Measurements from ENCODE around the gene FARP1.

The FARP1 gene

DNA sequence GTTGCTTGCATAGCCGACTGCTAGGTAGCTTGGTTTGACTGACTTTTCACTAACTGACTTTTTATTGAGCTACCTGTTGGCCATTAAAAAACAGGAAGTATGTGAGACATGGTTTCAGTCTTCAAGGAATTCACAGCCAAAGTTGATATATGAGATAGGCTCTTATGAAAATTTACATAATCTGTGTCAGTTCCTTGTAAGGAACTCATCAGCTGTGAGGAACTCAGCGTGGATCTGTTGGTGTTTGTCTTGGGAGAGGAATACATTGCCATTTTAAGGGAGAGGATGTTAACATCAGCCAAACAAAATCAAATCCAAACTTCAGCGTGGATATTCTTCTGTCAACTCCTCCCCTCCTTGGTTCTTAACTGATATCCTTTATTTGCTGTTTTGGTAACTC, 32.1 kb downstream of the FARP1 start:
- no peak for DNase-seq

DNA sequence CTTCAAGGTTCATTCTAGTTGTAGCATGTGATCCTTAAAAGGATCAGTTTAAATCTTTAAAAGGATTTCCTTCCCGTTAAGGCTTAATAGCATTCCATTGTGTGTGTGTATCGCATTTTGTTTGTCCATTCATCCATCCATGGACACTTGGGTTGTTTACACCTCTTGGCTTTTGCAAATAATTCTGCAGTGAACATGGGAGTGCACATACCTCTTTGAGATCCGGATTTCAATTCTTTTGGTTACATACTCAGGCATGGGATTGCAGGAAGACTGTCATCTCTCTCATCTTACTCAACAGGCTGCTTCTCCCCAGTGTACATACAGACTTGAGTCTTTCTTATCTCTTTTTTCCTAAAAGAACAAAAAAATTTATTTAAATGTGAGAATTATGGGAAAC, 32.9 kb downstream of the FARP1 start:
- no peak for DNase-seq

DNA sequence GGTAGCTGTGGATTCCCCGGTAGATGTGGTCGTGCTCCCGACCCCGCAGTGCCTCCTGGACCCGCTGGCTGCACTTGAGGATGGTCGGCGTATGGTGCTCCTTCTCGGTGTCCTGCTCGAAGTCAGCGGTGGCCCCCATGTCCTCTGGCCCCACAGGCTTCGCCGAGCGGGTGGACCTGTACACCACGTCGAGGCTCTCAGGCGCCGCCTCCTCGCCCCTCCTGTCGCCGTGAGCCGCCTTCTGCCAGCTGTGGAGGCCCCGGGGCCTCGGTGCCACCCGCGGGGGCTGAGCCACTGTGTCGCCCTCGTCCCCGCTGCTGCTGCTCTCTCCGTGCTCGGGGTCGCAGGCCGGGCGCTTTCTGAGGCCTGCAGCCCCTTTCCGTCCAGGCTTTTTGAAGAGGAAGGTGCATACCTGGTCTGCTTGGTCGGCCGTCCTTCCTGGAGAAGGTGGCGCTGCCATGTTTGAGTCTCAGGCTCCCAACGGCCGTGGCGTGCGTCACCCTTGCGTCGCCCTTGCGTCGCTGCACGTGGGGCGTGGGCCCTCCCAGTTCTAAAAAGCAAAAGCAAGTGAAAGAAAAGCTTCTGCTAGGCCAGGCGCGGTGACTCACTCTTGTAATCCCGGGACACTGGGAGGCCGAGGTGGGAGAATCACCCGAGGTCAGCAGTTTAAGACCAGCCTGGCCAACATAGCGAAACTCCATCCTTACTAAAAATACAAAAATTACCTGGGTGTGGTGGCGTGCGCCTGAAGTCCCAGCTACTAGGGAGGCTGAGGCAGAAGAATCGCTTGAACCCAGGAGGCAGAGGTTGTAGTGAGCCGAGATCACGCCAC, 34.1 kb downstream of the FARP1 start, which contains the start of gene RNF113B:
TSS of gene RNF113B (minus strand) at position 493 of the 832 bp plus-strand sequence. CDS start at position 460, 33 bp downstream.
- DNase-seq = no peak

DNA sequence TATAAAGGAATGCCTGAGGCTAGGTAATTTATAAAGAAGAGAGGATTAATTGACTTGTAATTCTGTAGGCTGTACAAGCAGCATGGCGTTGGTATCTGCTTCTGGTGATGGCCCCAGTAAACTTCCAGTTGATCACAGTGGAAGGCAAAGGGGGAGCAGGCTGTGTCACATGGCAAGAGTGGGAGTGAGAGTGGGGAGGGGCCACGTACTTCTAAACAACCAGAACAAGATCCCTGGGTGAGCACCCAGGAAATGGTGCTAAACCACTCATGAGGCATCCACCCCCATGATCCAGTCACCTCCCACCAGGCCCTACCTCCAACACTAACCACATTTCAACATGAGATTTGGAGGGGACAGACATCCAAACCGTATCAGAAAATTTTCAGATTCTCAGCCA, 37.2 kb downstream of the FARP1 start:
- no peak for DNase-seq

DNA sequence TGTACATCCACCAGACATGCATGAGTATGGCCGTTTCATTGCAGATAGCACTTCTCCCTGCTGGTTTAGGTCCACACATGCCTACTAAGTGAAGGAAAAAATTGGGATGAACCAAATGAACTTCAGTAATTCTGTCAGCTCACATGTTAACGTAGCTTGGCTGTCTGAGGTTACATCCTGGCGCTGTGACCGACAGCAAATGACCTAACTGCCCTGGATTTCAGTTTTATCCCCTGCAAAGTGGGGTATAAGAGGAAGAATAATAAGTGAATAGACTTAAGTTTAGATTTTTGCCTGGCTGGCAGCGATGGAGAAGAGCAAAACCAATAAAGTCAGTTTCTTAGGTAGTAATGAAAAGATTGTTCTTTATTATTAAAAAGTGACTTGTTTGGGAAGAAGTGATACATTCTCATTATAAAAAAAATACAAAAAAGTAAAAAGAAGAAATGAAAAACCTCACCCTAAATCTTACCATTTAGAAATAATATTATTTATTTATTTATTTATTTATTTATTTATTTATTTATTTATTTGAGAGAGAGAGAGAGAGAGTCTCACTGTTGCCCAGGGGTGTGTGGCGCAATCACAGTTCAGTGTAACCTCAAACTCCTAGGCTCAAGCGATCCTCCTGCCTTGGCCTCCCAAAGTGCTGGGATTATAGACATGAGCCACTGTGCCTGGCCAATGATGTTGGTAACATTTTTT, 38.4 kb downstream of the FARP1 start:
- DNase-seq = no peak

DNA sequence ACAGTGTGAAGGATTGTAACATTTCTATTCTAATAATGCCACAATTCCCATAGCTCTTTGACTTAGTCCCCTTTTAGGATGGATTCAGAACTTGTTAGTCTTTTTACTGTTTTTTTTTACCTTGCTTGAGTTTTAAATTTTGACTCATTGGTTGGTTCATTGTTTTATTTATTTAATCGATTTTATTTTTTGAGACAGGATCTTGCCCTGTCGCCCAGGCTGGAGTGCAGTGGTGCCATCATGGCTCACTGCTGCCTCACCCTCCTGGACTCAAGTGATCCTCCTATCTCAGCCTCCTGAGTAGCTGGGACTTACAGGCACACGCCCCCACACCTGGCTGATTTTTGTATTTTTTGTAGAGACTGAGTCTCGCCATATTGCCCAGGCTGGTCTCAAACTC, 39.3 kb downstream of the FARP1 start:
- DNase-seq = no peak

DNA sequence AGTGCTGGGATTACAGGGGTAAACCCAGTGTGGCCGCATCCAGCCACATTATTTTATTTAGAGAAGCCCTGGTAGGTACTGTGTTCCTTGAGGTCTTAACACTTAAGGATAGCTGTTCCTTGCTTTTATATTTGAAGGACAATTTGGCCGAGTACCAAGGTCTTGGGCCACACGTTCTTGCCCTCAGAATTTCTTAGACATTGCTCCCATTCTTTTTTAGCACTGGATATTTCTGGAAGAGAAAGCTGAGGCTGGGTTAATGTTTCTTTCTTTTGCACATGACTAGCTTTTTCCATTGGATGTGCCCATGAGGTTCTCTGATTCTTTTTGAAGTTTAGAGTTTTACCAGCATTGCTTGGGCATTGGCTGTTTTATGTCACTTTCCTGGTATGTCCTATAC, 39.7 kb downstream of the FARP1 start:
- no peak for DNase-seq

DNA sequence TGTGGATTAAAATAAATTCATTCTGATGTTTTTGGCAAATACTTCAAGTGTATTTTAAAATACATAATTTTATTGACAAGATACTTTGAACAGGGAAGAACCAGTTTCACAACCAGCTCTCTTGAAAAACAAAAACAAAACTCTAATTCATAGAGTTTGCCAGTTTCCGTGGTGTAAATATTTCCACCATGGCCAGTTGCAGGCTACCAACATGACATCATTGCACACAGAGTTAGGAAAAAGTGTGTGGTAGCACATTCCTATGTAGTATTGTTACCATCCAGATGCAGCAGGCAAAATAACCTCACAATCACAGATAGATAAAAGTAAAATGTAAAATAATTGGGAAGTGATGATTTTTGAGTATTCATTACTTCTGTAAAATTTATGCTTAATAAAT, 41.9 kb downstream of the FARP1 start:
- no peak for DNase-seq

DNA sequence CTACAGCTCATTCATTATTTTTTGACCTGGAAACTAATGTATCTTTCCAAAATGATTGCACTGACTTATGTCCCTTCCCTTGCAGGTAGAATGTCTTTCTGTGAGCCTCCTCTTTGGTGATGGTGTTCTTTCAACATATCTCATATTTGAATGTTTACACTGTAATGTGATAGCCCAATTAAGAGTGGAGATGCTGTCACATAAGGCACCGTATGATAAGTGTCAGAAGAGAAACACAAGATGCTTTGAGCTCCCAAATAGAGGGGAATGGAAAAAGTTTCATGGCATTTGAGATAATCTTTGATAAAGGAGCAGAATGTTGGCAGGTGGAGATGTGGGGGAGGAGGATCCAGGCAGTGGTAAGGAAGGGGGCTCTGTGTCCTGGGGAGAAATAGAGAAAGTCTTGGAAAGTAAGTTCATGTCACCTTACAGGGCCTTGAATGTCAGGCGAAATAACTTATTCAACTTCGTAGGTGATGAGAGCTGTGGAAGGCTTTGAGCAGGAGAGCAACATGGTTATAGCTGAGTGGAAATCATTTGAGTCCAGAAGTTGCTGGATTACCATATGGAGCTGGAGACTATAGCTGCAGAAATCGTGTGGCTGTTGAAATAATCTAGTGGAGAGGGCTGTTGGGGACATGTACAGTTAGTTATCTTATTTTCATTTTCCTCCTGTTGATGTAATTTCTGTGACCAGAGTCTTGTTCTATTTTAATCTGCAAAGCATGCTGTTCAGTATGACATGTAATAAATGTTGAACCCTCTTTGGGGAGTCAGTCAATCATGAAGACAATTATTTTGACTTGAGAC, 44.5 kb downstream of the FARP1 start:
- no peak for DNase-seq

DNA sequence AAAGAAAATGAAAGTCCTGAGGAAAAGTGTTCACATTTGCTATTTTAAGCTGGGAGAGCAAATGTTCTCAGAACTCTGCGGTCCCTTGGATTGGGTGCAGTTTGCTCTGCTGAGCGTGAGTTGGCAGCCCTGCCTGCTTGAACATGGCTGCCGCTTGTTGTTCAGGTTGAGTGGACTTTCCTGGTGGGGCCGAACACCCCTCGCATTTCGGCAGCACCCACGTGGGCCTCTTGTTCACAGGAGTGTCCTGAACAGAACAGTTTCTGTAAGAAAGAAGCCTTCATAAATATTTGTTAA, 45.0 kb downstream of the FARP1 start:
- DNase-seq = no peak

DNA sequence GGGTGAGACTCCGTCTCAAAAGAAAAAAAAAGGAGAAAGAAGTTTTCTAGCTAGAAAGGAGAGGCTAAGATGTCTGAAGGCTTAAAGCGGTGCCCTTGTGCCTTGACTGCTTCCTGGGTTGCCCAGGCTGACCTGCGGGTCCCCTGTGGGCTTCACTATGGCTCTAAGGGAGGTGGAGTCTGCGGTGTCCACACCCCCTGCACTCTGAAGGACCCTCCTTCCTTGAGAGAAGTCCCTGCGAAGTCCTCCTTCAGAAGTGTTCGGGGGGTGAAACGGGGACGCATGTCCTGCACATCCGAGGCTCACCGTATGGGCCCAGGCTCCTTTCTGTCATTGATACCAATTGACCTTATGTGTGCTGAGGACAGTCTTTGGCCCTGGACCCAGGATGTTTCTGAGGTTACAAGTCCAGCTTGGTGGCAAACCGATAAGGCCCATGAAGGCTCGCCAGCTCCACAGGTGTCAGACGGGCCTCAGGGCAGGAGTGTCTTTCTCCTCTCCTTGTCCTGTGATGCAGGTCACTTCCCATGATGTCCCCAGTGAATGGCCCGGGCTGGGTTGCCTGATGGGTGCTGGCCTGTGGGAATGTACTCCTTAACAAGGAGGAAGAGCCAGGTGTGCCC, 45.8 kb downstream of the FARP1 start:
- no peak for DNase-seq

DNA sequence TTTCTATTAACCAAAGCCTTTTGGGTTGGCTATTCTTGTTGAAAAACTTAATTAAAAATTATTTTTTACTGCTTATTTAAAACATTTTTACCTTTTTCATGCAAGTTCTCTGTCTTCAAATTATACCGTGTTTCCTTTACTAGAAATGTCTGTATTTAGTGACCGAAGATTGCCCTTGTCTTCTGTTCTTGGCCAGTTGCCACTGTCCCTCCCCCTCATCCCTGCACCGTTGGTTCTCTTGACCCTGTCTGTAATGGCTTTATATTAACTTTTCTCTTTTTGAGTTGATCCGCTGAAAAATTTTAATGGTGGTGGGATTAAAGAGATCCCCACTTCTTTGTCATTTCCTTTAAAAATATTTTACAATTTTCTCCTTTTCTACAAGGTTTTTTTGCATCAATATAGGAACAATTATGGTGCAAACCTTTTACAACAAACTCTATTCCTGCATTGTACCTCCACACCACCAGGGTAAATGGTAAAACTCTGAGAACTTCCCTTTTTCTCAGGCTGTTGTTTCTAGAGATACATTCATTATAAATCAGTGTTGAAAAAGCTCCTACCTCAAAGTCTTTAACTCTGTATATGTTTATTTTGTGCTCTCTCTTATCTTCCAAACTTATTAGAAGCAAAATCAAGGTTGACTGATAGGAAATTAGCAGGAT, 47.1 kb downstream of the FARP1 start:
- DNase-seq = no peak

DNA sequence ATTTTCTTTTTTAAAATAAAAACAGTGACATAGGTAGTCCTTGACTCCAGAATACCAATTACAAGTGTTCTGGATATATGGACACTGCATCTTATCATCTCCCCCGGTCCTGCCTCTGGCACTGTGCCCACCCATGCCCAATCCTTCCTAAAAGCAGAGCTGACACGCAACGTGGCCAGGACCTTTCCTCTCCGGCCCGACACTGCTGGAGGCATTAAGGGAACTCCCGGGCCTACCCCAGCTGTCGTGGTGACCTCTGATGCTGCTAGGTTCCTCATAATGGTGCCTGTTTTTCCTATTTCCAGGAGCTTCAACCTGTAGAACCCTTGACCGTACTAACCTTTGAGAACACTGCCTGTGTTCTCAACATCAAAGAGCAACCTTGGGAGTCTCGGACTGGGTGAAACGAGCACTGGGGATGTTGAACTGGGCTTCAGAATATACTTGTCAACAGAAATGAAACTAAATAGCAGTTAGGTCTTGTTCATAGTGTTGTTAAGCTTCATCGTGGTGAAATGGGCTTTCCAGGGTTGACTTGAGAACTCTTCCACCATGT, 48.1 kb downstream of the FARP1 start:
- DNase-seq = no peak

DNA sequence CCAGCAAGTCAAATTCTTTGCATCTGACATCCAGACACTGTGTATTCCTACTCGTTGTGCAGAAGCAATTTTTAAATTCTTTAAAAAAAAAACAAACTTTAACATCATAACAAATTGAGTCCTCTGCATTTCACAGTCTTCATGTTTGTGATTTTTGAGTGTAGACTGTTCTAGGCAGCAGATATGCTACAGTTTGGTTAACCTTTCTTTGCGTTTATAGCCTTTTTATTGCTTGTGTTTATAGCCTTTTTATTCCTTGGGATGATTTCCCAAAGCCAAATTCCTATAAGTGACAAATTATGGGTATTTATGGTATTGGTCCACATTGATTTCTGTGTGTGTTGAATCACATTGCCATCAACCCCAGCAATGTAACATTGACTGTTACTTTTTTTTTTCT, 49.1 kb downstream of the FARP1 start:
- DNase-seq = no peak

DNA sequence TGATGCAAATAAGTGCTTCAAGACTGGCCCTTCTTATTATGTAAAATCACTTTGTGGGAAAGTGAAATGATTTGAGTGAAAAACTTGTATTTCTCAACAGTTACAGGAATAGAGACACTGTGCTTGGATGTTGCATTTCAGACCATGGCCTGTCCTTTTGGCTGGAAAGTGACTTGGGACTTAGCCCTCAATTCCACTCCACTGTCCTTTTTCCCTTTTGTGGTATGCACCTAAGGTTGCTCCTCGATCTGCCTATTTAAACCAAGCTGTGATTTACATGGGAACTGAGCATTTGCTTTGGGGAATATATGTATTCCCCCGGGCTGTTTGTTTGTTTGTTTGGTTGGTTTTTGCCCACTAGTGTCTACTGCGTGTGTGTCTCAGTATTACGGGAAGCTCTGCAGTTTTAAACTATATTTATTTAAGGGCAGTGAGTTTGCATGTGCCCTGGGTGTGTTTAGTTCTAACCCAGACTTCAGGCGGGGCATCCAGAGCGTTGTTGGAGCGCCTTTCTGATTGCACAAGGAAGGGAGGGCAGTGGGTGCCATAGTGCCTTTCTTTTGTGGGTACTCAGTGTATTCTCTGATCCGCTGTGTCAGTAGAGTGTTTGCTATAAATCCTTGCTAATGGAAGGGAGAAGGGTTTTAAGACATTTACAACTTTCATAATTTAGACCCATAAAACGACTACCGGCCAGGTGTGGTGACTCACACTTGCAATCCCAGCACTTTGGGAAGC, 52.3 kb downstream of the FARP1 start:
- no peak for DNase-seq

DNA sequence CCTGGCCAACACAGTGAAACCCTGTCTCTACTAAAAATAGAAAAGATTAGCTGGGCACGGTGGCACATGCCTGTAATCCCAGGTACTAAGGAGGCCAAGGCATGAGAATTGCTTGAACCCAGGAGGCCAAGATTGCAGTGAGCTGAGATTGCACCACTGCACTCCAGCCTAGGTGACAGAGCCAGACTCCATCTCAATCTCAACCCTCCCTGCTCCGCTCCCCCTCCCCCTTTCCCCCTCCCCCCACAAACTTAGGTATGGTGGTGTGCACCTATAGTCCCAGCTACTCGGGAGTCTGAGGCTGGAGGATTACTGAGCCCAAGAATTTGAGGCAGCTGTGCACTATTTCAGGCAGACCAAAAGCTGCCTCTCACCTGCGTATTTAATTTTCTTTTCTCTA, 55.8 kb downstream of the FARP1 start:
- no peak for DNase-seq

DNA sequence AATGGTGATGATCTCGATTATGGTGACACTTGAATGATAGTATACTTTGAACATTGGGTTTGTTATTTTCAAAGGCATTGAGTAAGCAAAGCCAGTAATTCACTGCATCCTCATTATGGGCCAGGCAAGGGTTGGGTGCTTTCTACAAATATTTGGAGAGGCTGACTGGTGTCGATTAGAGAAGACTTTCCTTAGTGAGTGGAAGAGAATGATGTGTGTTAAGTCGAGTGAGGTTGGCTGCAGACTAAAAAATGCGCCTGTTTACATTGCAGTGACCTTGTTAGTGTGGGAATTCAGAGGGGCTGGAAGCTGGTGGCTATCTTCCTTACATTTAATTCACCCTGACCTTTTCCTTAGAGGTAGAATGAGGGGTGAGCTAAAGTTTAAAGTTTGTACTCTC, 56.6 kb downstream of the FARP1 start:
- no peak for DNase-seq

DNA sequence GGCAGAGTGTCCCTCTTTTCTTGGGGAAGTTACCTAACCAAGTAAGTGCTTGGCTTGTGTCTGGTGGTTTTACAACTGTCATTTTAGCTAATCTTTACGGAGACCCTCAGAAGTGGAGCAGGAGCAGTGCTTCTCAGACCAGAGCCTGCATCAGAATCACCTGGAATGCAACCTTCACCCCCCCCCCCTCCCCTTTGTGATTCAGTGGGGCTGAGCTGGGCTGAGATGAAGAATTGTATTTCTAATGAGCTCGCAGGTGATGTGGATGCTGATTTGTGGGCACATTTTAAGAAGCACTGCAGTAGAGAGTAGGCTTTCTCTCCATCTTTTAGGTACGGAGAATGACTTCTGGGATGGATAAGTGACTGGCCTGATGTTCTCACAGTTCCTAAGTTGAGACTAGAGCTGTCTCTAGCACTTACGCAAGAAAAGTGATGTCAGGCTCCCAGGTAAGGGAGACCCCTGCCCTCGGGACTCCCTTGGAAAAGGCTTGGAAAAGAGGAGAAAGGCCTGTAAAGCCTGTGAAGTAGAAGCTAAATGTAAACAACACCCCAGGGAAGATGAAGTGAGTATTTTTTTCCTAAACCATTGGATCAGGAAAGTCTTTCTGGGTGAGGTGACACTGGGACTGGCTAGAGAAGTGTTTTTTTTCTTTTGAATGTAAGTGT, 57.5 kb downstream of the FARP1 start:
- DNase-seq = no peak

DNA sequence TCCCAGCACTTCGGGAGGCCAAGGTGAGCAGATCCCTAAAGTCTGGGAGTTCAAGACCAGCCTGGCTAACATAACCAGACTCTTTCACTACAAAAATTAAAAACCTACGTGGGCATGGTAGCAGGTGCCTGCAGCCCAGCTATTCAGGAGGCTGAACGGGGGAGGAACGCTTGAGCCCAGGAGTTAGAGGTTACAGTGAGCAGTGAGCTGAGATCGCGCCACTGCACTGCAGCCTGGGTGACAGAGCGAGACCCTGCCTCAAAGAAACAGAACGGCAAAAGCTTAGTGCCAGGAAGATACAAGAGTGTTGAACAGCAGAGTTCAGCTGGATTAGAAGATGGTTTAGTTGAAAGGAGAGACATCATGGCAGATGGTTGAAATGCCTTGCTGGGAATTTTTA, 58.3 kb downstream of the FARP1 start:
- DNase-seq = no peak

DNA sequence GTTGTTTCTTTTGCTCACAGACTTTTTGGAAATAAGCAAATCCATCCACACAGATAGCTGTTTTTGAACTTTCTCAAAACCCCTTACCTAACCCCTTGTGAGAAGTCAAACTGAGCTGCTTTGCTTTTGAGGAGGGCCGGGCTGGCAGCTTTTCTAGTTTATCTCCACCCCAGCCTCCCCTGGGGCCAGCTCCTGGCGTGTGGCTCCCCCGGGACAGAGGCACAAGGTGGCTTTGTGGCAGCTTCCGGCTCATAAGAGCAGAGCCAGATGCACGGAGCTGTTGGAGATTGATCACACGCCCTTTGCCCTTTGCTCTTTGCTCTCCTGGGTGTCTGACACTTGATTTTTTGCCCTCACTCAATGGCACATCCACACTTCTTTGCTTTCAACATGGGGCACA, 59.1 kb downstream of the FARP1 start:
- no peak for DNase-seq

DNA sequence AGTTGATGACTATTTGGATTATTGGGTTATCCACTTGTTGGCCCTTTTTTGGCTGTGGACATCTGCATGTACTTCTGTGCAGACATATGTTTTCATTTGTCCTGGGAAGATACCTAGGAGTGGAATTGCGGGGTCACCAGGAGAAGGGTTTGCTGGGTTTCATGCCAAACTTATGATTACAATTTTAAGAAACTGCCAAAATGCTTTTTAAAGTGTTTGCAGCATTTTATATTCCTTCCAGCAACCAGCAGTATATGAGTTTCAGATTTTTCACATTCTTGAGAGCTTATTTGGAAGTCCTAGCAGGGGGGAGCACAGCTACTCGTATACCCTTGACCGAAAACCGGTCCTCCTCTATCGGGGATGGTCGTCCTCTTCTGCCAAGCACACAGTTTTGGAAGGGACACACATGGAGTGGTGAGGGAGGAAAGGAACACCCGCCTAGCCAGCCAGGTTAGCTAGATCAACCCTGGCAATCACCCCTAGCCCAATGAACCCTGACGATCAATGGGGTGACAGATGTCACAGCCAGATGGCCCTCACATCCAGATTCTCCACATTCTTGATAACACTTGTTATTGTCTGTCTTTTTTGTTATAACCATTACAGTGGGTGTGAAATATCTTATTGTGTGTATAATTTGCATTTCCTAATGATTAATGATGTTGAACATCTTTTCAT, 60.9 kb downstream of the FARP1 start:
- DNase-seq = no peak
